K562 (cell line): ENCODE measurements around the gene DOCK6. TPM values are rescaled to one million over a fixed set of nuclear protein-coding genes. Genes with fewer than 3 reads are reported as not detected.

Experiments
- ESRRB ChIP-seq: fragments of 250-450 bp; sonication (Bioruptor Pico); IDR thresholded peaks from 2 replicates; pipeline ENCODE4 v1.5.0; 2020; ENCODE audit warnings: mild to moderate bottlenecking, moderate library complexity, borderline replicate concordance
- RAD51 ChIP-seq: fragments of 450-650 bp; IDR thresholded peaks from 2 replicates; pipeline ENCODE4 v1.7.1; 2016; ENCODE audit warnings: low read depth, mild to moderate bottlenecking, borderline replicate concordance
- RERE ChIP-seq: sonication (generic); formaldehyde crosslinking; IDR thresholded peaks from 2 replicates; pipeline ENCODE4 v1.8.0; 2023; ENCODE audit warnings: missing genetic modification reagents, mild to moderate bottlenecking, borderline replicate concordance
- polyA plus RNA-seq, 8 experiments: library from polyadenylated mRNA; depleted of rRNA in 4 of 8; stranded (reverse) in 5 of 8; unstranded in 3 of 8; fragments of >200 nt; fragmentation: Nextera tagmentation in 2 of 8; fragmentation: Illumina TruSeq in 1 of 8; extraction: Ambion mirVana in 2 of 8; extraction: Trizol in 1 of 8; gene quantifications; 2 replicates each; pipeline versions ENCODE4 v1.2.1 to v1.2.3, GENCODE V29; 2011 to 2014; ENCODE audit warnings: inconsistent platforms in 1 of 8, missing spikeins in 1 of 8
- total RNA-seq, 7 experiments: library from RNA; depleted of rRNA in 6 of 7; stranded (reverse); fragments of >200 nt in 6 of 7; fragmentation: Illumina TruSeq in 2 of 7; extraction: Trizol in 2 of 7; gene quantifications; 2 replicates each; pipeline versions ENCODE4 v1.2.1 to v1.2.3, GENCODE V29; 2011 to 2021; ENCODE audit warnings: low replicate concordance in 1 of 7
- TF ChIP-seq, protein P1 (sequence below), 3 experiments: fragments of 200-800 bp in 1 of 3; sonication (Bioruptor generic) in 1 of 3; sonication (generic) in 1 of 3; formaldehyde crosslinking in 1 of 3; IDR thresholded peaks; 2 replicates each; pipeline versions ENCODE4 v1.6.1 to v1.8.0; 2016 to 2022; ENCODE audit warnings: mild to moderate bottlenecking in 2 of 3, missing compliant biosample characterization in 2 of 3, missing genetic modification characterization in 2 of 3, missing genetic modification reagents in 1 of 3
- TF ChIP-seq, protein P2 (sequence below): fragments of 450-650 bp; IDR thresholded peaks from 2 replicates; pipeline ENCODE4 v1.6.1; 2017; ENCODE audit warnings: antibody characterized with exemption

Gene DOCK6
- total and polyA plus RNA-seq, 9 of the 15 experiments (the other 6 are each of a cell fraction or from before 2014, with no cell fraction given): 0.35 to 19.3 (median 3.8) TPM

DNA sequence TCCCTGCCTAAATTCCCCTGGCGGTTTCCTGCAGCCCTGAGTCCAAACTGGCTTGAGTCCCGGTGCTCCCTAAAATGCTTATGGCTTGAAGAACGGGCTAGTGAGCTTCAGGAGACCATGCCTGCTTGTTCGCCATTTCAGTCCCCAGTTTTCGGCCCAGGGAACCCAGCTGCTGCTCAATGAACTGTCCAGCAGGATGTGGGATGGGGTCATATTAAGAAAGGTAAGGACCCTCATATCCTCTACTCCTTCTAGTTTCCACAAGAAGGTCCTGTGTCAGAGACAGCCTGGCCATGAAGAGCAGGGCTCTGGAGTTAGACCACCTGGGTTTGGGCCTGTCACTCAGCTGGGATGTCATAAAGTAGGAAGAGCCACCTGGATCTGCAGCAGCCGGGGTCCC lies 89.7 kb downstream of the DOCK6 start (continued):
- TF ChIP-seq RERE (no peak), RAD51 (no peak), ESRRB (CRISPR knock-in tag) (no peak)
- TF ChIP-seq, protein P1, sequence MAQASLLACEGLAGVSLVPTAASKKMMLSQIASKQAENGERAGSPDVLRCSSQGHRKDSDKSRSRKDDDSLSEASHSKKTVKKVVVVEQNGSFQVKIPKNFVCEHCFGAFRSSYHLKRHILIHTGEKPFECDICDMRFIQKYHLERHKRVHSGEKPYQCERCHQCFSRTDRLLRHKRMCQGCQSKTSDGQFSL (CRISPR knock-in tag; IDR thresholded peaks at IDR 0.05): no peak
- TF ChIP-seq, protein P1 (tag; IDR thresholded peaks at IDR 0.05): no peak
- TF ChIP-seq, protein P2, sequence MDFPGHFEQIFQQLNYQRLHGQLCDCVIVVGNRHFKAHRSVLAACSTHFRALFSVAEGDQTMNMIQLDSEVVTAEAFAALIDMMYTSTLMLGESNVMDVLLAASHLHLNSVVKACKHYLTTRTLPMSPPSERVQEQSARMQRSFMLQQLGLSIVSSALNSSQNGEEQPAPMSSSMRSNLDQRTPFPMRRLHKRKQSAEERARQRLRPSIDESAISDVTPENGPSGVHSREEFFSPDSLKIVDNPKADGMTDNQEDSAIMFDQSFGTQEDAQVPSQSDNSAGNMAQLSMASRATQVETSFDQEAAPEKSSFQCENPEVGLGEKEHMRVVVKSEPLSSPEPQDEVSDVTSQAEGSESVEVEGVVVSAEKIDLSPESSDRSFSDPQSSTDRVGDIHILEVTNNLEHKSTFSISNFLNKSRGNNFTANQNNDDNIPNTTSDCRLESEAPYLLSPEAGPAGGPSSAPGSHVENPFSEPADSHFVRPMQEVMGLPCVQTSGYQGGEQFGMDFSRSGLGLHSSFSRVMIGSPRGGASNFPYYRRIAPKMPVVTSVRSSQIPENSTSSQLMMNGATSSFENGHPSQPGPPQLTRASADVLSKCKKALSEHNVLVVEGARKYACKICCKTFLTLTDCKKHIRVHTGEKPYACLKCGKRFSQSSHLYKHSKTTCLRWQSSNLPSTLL: no peak
